ENCODE results near the gene TPBGL.

GRCh38 chr11:75246671-75247350 is 6.2 kb downstream of the TPBGL start:
- TF ChIP-seq CTBP1 (IDR thresholded peaks at IDR 0.05; ENCODE audit: borderline replicate concordance) = no peak
- TF ChIP-seq HDGF (IDR thresholded peaks at IDR 0.05; ENCODE audit: borderline replicate concordance) = no peak
- TF ChIP-seq TARDBP (IDR thresholded peaks at IDR 0.05) = no peak
- no peak for TF ChIP-seq FOXA1 (IDR thresholded peaks at IDR 0.05)

All from HEK293T (cell line).